HG02798 (cell line): Measurements from ENCODE around the gene CADM1.

ENCODE experiments used
- ATAC-seq: cut with Tn5 transposase; IDR thresholded peaks from one replicate; pipeline ENCODE4 v1.9.1; 2021; ENCODE audit warnings: mild to moderate bottlenecking; ENCODE audit not compliant: unreplicated experiment, poor library complexity

Gene CADM1

DNA sequence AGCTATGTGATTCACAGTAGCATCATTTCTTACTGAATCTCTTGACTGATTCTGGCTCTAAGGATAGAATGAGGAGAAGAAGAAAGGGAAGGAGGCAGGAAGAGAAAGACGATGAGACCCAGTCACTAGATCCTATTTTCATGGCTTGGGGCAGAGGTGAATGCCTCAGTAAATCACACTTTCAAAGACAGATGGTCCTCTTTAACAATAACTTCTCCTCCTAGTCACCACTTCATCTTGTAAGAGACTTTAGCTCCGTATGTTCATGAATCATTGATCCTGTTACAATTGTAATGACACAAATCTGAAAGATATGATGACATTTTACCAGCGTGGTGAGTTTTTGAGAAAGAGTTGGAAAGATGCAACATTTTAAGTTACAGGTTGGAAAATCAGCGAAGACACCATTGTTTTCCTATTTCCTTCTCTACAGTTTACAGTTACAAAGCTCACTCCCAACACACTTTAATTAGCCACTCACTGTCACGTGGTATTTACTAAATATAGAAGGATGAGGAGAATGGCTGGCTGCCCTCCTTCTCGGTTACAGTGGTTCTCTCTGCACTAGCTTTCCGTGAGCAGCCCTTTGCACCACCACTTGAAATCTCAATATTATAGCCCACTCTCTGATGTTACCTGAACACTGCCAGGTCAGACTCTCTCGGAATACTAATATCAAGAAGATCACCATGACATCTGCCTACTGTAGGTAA, 205.8 kb downstream of the CADM1 start:
- no peak for ATAC-seq

DNA sequence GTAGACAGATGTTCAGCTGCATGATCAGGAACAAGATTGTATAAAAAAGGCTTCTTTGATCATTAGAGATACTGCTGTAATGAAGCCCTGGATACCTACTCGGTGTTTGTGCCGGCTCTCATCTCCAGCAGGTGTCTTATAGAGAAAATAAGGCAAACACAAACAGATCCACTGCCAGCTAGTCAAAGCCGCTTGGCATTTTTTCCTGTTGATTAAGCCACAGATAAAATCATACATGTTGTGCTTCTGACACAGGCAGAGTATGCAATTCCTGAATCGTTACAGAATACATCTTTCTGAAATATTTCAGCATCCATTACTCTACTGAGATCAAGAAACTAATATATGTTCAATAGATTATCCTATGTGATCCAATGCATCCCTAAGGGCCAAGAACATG, 206.9 kb downstream of the CADM1 start:
- ATAC-seq = no peak

DNA sequence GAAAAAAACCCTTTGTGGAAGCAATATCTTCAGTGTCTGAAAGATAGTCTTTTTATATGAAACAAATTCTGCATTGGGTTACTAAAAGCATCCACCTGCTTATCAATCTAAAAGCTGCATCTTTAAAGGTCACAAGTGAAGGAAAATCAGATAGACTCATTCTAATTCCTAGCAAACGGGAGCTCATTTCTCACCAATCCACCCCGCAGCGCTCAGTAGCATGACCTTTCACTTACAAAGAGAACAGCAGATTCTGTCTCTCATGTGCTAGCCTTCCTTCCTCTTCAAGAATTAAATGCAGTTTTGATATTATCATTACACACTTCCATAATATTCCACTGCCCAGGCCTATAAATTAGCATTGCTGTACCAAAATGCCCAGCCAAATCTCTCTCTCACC, 212.9 kb downstream of the CADM1 start:
- ATAC-seq = no peak

DNA sequence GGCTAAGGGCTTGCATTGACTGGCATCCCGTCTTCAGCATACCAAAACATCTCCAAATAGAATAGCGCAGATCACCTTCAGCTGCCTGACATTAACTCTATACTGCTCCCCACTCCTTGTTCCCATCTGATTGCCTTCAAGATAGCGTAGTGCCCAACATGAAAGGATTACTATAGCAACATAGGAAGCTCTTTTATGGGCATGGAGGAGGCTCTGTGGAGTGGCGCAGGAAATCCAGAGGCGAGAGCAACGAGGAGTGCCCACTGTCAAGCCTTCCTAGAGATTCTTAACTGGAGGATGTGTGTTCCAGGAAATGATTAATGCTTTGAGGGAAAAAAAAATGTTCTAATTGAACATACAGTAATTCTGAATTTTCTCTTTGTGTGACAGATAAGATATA, 213.3 kb downstream of the CADM1 start:
- ATAC-seq = no peak

DNA sequence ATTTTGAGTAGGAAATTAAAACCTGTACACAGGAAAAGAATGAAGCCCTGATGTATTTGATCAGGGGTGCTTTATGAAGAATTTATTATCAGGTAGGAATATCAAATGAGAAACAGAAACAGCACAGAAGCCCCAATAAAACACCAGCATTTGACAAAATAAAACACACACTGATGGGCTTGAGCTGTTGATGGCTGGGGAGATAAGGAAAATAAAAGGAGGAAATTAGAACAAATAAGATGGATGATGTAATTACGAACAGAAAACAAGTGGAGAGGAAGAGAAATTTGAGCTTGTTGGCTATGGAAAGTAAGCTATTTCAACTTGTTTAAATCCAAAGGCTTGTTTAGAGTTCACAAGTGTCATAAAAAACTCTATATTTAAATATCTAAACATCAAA, 213.7 kb downstream of the CADM1 start:
- ATAC-seq = no peak

DNA sequence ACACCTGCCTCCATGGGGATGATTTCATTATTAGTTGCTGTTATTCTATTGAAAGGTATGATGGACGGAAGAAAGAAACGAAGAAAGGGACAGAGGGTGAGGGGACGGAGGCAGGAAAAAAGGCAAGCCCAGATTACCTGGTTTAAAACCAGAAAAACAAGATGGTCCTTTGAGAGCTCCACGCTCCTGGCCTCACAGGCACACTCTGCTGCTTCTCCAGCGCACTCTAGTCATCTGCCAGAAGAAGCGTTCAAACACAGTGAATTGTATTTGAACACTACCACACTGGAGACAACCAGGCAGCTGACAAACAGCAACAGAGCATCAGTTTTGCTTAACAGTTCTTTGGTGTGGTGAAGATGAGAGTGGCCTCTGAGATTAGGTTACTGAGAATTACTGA, 216.9 kb downstream of the CADM1 start:
- no peak for ATAC-seq

DNA sequence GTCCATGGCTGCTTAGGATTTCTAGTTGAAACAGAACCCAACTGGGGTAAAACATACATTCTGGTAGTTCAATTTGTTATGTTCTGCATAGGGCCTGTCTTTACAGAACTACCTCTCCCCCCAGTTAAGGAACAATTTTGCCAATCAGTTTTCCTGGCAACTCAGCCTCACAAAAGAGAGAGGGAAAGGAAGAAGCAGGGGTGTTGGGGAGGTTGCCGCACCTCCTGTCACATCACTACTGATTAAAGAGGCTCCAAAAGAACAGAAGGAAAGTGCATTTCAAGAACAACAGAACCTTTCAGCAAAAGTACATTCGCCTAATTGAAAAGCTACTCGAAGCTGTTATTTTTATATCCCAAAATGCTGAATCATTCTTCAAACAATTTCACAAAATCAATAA, 217.6 kb downstream of the CADM1 start:
- no peak for ATAC-seq

DNA sequence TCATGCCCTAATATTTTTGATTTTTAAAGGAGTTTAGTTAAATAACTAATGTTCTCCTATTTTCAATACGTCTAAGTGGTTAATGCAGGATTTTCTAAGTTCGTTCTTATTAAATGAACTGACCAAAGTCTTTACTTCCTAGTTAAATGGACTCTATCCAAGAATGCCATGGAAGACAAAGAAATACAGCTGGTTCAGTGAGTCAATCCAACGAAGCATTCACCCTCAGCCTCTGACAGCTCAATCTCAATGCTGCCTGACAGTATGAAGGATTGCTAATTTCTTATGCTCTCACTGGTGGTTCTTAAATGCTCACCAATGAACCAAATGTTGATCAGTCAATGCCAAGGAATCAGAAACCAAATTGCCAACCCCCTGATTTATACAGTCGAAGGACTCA, 219.4 kb downstream of the CADM1 start:
- ATAC-seq = no peak

DNA sequence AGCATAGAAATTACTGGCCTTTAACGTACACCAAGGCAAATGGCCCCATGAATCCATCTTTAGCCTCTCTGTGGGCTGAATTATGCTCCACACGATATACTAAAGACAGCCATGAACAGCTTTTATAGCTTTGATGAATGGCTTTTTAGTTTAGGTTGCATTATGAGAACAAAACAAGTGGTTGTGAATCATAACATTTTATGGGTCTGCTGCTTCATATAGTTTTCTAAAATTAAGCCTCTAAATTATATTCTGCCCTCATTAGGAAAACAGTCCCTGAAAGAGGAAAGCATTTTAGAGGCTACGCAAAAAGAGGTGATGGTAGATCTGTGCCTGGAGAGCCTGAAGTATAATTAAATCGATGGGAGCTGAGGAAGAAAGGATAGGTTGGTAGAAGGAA, 221.3 kb downstream of the CADM1 start:
- no peak for ATAC-seq

DNA sequence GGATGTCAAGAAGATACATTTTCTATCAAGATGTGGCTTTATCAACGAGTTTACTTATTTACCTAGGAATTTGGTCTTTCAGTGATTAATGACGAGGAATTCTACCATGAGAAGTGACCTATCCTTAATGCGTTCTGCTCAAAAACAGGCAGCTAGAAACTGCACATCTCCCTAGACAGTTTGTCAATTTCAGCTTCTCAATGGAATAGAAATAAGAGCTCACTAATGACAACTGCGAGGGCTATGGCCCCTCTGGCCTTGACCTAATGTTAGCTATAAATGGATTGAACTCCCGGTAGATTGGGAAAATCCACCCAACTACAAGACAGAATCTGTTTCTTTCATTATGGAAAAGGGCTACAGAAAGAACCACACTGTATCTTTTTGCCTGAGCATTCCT, 223.4 kb downstream of the CADM1 start:
- ATAC-seq = no peak

DNA sequence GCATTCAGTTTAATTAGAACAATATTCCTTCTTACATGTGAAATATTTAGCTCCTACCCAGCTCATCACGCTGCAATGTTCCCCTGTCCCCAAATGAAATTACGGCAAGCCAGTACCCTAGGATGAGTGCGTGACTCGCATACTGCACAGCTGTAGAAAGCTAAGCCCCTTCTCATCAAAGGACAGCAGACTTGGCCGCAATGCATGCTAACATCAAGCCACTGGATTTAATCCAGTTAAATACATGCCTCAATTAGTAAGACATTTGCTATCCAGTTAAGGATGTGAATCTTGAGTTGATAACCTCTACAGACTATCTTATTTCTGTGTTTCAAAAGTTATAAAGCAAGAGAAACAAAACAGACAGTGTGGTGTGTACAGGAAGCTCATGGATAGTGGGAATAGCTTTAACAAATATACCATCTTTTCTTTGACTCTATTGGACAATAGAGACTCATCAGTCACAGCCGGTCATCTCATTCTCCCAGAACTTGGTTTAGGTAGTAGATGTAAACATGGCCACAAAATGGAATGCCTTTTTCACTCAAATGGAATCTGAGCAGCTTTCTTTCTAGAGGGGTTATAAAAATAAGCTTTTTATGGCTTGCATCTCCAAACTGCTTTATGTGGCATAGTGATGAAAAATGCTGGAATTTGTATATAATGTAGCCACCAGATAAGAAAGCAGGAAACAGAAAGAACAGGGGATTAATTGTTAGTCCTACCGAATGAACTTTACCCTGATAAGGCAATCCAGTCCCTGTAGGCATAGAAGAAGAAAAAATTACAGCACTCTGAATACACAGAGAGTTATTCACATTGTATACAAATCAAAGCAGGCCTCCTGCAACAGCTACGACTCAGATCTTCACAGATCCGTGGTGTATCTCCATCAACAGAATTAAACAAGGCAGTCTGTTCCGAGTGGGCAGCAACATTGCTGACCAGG, 224.1 kb downstream of the CADM1 start:
- ATAC-seq = no peak

DNA sequence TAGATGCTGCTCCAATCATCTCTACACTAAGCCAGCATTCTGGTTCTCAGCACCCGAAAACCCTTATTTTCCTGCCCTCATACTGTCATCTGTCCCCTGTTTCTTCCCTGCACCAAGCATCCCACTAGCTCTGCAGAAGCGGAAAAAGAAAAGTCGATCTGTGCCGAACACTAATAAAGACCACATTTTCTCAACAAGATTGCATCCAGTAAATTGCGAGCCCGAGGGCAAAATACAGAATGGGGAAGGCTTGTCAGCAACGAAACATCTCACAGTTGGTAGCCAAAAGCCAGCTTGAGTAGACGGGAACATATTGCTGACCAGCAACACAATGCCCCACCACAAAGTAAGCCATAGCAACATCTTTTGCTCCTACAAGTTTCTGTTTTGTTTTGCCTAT, 227.4 kb downstream of the CADM1 start:
- no peak for ATAC-seq

DNA sequence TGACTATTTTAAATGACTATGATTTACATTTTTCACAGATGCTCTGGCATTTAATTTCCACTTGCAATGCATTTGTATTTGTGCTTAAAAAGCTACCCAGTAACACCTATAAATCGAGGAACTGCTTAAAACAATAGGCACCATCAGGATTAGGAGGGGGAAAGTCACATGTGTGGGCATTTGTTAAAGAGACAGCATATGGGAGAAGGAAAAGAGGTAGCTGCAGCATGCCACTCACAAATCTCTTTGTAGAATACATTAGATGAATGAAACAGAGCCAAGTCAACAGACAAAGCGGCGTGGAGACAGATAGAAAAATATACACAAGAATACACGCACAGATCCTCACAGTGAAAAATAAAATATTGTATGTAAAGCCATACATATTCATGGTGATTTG, 228.0 kb downstream of the CADM1 start:
- no peak for ATAC-seq

DNA sequence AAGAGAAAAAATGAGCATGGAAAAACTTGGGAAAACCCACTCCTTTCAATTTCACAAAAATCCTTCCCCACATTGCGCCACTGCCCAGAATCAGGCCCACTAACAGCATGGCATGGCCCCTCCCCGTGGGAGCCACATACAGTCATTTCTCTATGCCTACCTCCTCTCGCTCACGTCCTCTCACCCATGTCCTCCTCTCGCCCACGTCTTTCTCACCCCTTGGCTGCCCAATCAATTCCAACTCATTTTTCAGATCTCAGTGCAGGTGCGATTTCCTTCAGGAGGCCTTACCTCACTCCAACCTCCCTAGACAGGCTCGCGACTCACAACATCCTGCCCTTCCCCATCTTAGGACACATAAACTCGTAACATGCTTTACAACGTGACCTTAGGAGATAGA, 229.2 kb downstream of the CADM1 start:
- ATAC-seq = no peak

DNA sequence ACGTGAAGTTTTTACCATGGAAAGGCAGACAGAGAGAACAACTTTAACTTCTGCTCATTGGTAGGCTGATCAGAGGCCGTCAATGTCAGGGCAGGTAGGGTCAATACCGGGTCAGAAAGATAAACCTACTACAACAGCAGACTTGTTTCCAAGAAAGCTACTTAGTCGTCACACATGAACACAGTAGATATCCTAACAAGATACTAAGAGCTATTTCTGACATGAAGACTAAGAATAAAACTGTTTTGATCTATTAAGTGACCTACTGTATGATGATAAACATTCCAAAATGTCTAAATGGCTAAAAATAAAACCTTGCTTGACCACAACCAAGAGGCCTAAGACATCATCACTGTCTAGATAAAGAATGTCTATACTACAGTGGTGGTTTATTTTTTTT, 231.3 kb downstream of the CADM1 start:
- ATAC-seq = no peak

DNA sequence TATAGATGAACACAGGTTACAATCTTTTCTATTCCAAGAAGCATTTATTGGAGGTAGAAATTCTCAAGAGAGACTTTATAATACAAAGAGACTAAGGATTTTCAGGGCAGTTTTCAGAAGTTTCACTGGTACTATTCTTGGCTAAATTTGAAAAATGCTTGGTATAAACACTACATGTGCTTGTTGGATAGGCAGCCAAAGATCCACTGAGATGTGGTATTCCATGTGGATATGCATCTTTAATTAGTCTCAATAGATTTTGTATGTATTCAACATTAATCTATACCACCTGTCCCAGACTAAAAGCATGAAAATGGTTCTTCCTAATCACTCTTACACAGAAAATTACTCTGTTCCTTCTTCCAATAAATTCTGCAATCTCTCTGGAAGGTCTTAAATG, 232.6 kb downstream of the CADM1 start:
- ATAC-seq = no peak

DNA sequence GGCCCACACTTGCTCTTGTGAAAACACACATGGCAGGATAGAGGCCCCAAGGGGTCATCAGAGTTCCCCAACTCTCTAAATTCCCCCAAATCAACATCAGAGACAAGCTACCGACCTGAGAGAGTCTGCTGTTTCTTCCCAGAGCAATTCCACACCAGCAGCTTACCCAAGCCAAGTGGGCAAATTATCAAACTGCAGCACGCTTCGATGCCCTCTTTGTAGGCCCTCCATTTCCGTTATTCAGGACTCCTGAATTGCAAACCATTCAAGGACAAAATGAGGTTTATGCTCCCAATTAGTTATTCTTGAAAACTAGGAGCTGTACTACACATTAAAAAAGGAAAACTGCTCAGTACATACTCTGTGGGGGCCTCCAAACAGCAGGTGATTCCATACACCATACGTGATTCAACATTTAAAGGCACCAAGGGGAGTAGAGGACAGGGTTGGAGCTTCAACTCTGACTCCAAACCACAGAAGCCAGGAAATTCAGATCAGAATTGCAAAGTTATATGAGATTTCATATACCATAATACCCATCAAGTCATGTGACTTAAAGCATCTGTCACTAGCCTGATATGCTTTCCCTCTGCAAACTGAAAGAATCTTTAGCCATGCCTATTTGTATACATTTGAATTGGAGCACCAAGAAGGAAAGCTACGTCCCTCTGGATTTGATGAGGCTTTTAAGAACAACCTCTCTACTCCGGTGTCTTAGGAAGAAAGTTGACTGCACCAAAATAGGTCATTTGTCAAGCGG, 234.8 kb downstream of the CADM1 start:
- no peak for ATAC-seq

DNA sequence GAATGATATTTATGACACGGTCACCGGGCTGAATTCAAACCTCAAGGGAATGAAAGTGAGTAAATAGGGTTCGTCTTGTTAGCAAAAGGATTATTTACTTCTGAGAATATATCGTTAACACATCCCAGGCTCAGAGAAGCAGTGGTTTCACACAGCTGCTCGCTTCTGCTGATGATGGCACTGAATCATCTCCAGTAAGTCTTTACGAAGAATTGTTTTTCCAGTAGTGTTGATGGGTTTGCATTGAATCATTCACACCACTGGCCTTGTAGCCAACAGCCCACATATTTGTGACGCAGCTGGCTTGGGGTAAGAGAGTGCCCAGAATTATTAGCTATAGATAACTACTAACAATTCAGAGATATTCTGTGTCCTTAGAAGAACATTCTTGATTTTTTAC, 236.3 kb downstream of the CADM1 start:
- no peak for ATAC-seq

DNA sequence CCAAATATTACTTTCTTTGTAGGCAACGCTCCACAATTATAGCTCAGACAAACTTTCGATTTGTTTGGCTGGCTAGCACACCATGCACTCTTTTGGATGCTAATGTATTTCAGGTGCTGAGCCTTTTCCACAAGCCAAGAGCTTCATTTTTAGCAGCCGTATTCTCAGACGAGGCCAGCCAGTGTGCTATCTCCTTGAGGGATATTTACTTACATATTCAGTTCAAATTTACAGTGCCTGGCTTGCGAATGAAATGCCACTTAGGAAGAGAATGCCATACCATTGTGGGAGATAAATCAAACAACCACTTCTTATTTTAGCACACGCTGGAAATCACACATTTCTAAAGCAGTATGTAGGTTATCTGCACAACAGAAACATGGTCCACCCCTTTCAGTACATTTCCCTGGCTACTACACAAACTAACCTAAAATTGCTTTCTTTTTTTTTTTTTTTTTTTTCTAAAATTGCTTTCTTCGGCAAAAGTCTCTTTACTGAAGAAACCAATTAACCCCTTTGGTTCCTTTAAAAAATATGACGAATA, 236.9 kb downstream of the CADM1 start:
- ATAC-seq = no peak

DNA sequence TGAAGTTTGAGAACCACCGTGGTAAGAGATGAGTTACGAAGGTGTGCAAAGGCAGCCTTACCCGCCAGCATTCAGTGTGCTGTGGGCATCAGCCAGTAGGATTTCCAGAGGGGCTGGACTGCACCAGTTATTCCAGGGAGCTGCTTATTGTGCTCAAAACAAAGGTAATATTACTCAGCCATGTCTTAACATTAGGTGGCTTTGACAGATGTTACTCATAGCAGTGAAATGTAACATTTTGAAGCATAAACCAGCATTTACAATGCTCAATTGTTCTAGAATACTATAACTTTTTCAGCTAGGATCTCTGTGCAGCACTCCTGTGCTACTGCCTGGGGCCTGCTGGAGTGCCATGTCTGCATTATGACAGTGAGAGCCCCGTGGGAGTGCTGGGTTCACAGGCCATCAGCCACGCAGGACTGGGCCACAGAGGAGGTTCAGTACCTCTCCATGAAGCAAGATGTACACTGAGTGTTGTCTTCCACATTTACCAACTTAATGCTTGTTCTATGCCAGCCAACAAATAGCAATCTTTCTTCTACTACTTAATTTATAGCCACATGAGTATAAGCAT, 238.1 kb downstream of the CADM1 start:
- no peak for ATAC-seq
